HL-60/S4 (cell line): ENCODE measurements around the gene SCN1A.

Experiments used
- in situ Hi-C: fragments of 300-500 bp; cut with MboI; formaldehyde crosslinking; loops from 2 replicates; pipeline ENCODE4 v1.14.3; 2022; ENCODE audit warnings: low sequenced_read_pairs

The SCN1A gene

GRCh38 chr2:166084301-166084700 is 43.5 kb downstream of the SCN1A start:
- in situ Hi-C loops, result no loop called here

GRCh38 chr2:166082736-166083135 is 45.1 kb downstream of the SCN1A start:
- in situ Hi-C loops, result no loop called here

GRCh38 chr2:166081852-166082251 is 46.0 kb downstream of the SCN1A start:
- in situ Hi-C loops, result no loop called here

- in situ Hi-C loops, result no loop called here
These were observed 46.6 kb downstream of the SCN1A start for GRCh38 chr2:166081131-166081632.

GRCh38 chr2:166074430-166074829 is 53.4 kb downstream of the SCN1A start:
- in situ Hi-C loops, result no loop called here

GRCh38 chr2:166074011-166074410 is 53.8 kb downstream of the SCN1A start:
- in situ Hi-C loops, result no loop called here

- in situ Hi-C loops, result no loop called here
These were observed 57.6 kb downstream of the SCN1A start for GRCh38 chr2:166070231-166070630.

- in situ Hi-C loops, result no loop called here
These were observed 58.8 kb downstream of the SCN1A start for GRCh38 chr2:166068981-166069380.

GRCh38 chr2:166067229-166067628 is 60.6 kb downstream of the SCN1A start:
- in situ Hi-C loops, result no loop called here

- in situ Hi-C loops, result no loop called here
These were observed 67.6 kb downstream of the SCN1A start for GRCh38 chr2:166060191-166060590.

GRCh38 chr2:166057370-166058164 is 70.3 kb downstream of the SCN1A start:
- in situ Hi-C loops, result no loop called here

- in situ Hi-C loops, result no loop called here
These were observed 82.9 kb downstream of the SCN1A start for GRCh38 chr2:166044853-166045483.

- in situ Hi-C loops, result no loop called here
These were observed 84.9 kb downstream of the SCN1A start for GRCh38 chr2:166042768-166043390.

GRCh38 chr2:166042356-166042755 is 85.5 kb downstream of the SCN1A start:
- in situ Hi-C loops, result no loop called here

GRCh38 chr2:166041613-166042012 is 86.2 kb downstream of the SCN1A start:
- in situ Hi-C loops, result no loop called here

GRCh38 chr2:166032361-166032760 is 95.5 kb downstream of the SCN1A start:
- in situ Hi-C loops, result no loop called here

GRCh38 chr2:166031054-166031453 is 96.8 kb downstream of the SCN1A start:
- in situ Hi-C loops, result no loop called here

- in situ Hi-C loops, result no loop called here
These were observed 102.5 kb downstream of the SCN1A start for GRCh38 chr2:166025313-166025712.

GRCh38 chr2:166017208-166017607 is 110.6 kb downstream of the SCN1A start:
- in situ Hi-C loops, result no loop called here

GRCh38 chr2:166013878-166014277 is 113.9 kb downstream of the SCN1A start:
- in situ Hi-C loops, result no loop called here

- in situ Hi-C loops, result no loop called here
These were observed 116.2 kb downstream of the SCN1A start for GRCh38 chr2:166011660-166012059.

GRCh38 chr2:166000401-166000800 is 127.4 kb downstream of the SCN1A start:
- in situ Hi-C loops, result no loop called here
